GM12878 (cell line): ENCODE measurements around the gene ATP6V0D1. TPM values are rescaled to one million over a fixed set of nuclear protein-coding genes. Genes with fewer than 3 reads are reported as not detected.

Experiments used
- ATAC-seq: fragments of 200-7000 bp; cut with Tn5 transposase; 3 replicates; pipeline ENCODE4 v1.9.1; 2020; ENCODE audit warnings: mild to moderate bottlenecking, moderate library complexity
- BruUV-seq: library from RNA; stranded (reverse); fragments of 400-500 nt; replicated peaks from 2 replicates; lab custom pipeline; 2021; lab: Mats Ljungman, UMichigan
- CTCF ChIA-PET: fragments of 300-600 bp; sonication (Branson Sonifier 250); formaldehyde crosslinking; extraction: SDS; loops from one replicate; lab custom pipeline; 2021; ENCODE audit warnings: inconsistent platforms; lab: Yijun Ruan, JAX
- POLR2A ChIA-PET: fragments of 350-600 bp; formaldehyde crosslinking; extraction: SDS; loops from one replicate; lab custom pipeline; 2021; ENCODE audit warnings: inconsistent platforms; lab: Charles Lee
- RAD21 ChIA-PET: fragments of 300-600 bp; sonication (Branson Sonifier 250); formaldehyde crosslinking; loops from one replicate; lab custom pipeline; 2023; ENCODE audit warnings: antibody characterized with exemption; ENCODE audit not compliant: unreplicated experiment; lab: Charles Lee
- SMC1A ChIA-PET: fragments of 300-600 bp; sonication (Branson Sonifier 250); formaldehyde crosslinking; loops from one replicate; lab custom pipeline; 2023; ENCODE audit not compliant: unreplicated experiment, uncharacterized antibody; lab: Charles Lee
- DNase-seq: peaks from one replicate; pipeline ENCODE4 v3.0.0-alpha.2; 2011; ENCODE audit warnings: low read depth, low spot score
- FAIRE-seq: peaks from 3 replicates; lab custom pipeline; 2011; peaks lifted over from hg19 to GRCh38; lab: Jason Lieb, UNC
- H2AFZ ChIP-seq: 2 replicates; pipeline ENCODE4 v1.6.0; 2011; ENCODE audit warnings: low read depth, low read length, control low read depth; ENCODE audit not compliant: control insufficient read depth
- H3K27ac ChIP-seq: 2 replicates; pipeline ENCODE4 v1.5.1; 2011; ENCODE audit warnings: control low read depth; ENCODE audit not compliant: control insufficient read depth, insufficient read depth
- H3K27me3 ChIP-seq, 2 experiments: replicated peaks in 1 of 2; 2 replicates each; pipeline versions ENCODE4 v1.6.0 to v1.6.1; 2011; ENCODE audit warnings: low read length in 1 of 2; ENCODE audit not compliant: control insufficient read depth in 2 of 2, insufficient read depth in 2 of 2
- H3K36me3 ChIP-seq, 2 experiments: 2 replicates each; pipeline ENCODE4 v1.5.1; 2011; ENCODE audit warnings: low read length in 1 of 2; ENCODE audit not compliant: control insufficient read depth in 2 of 2, insufficient read depth in 2 of 2
- H3K4me1 ChIP-seq: 2 replicates; pipeline ENCODE4 v1.6.1; 2011; ENCODE audit warnings: mild to moderate bottlenecking, low read length, moderate library complexity, mixed read lengths; ENCODE audit not compliant: control insufficient read depth, insufficient read depth
- H3K4me2 ChIP-seq: 2 replicates; pipeline ENCODE4 v1.6.0; 2011; ENCODE audit warnings: control low read depth; ENCODE audit not compliant: control insufficient read depth, insufficient read depth
- H3K4me3 ChIP-seq: fragments of 200-600 bp; sonication (generic); 2 replicates; pipeline ENCODE4 v1.5.1; 2016
- H3K79me2 ChIP-seq: 2 replicates; pipeline ENCODE4 v1.6.0; 2011; ENCODE audit warnings: low read length; ENCODE audit not compliant: control insufficient read depth, insufficient read depth
- H3K9ac ChIP-seq: 2 replicates; pipeline ENCODE4 v1.8.0; 2011; ENCODE audit warnings: low read length, control low read depth, mixed read lengths; ENCODE audit not compliant: control insufficient read depth, insufficient read depth
- H3K9me3 ChIP-seq: replicated peaks from 3 replicates; pipeline ENCODE4 v1.5.1; 2011; ENCODE audit warnings: mild to moderate bottlenecking, low read length; ENCODE audit not compliant: control insufficient read depth, insufficient read depth
- H4K20me1 ChIP-seq: 2 replicates; pipeline ENCODE4 v1.6.0; 2011; ENCODE audit not compliant: control insufficient read depth, insufficient read depth
- CBX3 ChIP-seq: fragments of 200-600 bp; sonication (generic); IDR thresholded peaks from 2 replicates; pipeline ENCODE4 v1.6.1; 2016; ENCODE audit warnings: low read depth, borderline replicate concordance
- CEBPB ChIP-seq, 2 experiments: fragments of 150-350 bp in 1 of 2; IDR thresholded peaks; 2 replicates each; pipeline ENCODE4 v1.6.1; 2012 to 2014; ENCODE audit warnings: low read depth in 2 of 2, low read length in 2 of 2, borderline replicate concordance in 1 of 2, inconsistent platforms in 1 of 2
- CHD1 ChIP-seq: IDR thresholded peaks from 2 replicates; pipeline ENCODE4 v1.6.1; 2012; ENCODE audit warnings: low read depth, low read length, improper control_type of control experiment
- CHD4 ChIP-seq: fragments of 200-600 bp; sonication (generic); IDR thresholded peaks from 2 replicates; pipeline ENCODE4 v1.6.1; 2016; ENCODE audit warnings: mild to moderate bottlenecking
- EED ChIP-seq: sonication (generic); IDR thresholded peaks from 2 replicates; pipeline ENCODE4 v1.6.1; 2016; ENCODE audit warnings: antibody characterized with exemption, low read depth
- FOS ChIP-seq: IDR thresholded peaks from 3 replicates; pipeline ENCODE4 v1.6.1; 2011; ENCODE audit warnings: borderline replicate concordance; ENCODE audit not compliant: insufficient read length; ENCODE audit errors: extremely low read depth
- IRF4 ChIP-seq: IDR thresholded peaks from 2 replicates; pipeline ENCODE4 v1.6.1; 2011; ENCODE audit warnings: low read depth, low read length
- MTA3 ChIP-seq: IDR thresholded peaks from 2 replicates; pipeline ENCODE4 v1.6.1; 2012; ENCODE audit warnings: low read length, inconsistent platforms, borderline replicate concordance
- NFYB ChIP-seq: IDR thresholded peaks from 2 replicates; pipeline ENCODE4 v1.6.1; 2011; ENCODE audit warnings: low read depth, mild to moderate bottlenecking, low read length, improper control_type of control experiment, moderate library complexity; ENCODE audit not compliant: insufficient read depth
- RBBP5 ChIP-seq: fragments of 200-600 bp; sonication (generic); conservative IDR thresholded peaks from 2 replicates; pipeline ENCODE4 v1.6.1; 2016
- RELB ChIP-seq: fragments of 450-650 bp; IDR thresholded peaks from 2 replicates; pipeline ENCODE4 v1.6.1; 2017; ENCODE audit warnings: low read depth, mild to moderate bottlenecking, moderate library complexity
- SIN3A ChIP-seq: IDR thresholded peaks from 2 replicates; pipeline ENCODE4 v1.6.1; 2012; ENCODE audit warnings: low read depth, low read length, improper control_type of control experiment
- SKIL ChIP-seq: fragments of 450-650 bp; IDR thresholded peaks from 2 replicates; pipeline ENCODE4 v1.6.1; 2017; ENCODE audit warnings: mild to moderate bottlenecking, low read depth, inconsistent platforms; ENCODE audit not compliant: poor library complexity, severe bottlenecking
- SMARCA5 ChIP-seq: fragments of 450-650 bp; IDR thresholded peaks from 2 replicates; pipeline ENCODE4 v1.6.1; 2017; ENCODE audit warnings: mild to moderate bottlenecking
- SUPT20H ChIP-seq: IDR thresholded peaks from 2 replicates; pipeline ENCODE4 v1.6.1; 2011; ENCODE audit warnings: low read depth, mild to moderate bottlenecking, low read length, moderate library complexity, borderline replicate concordance; ENCODE audit not compliant: control insufficient read depth
- TAF1 ChIP-seq: IDR thresholded peaks from 2 replicates; pipeline ENCODE4 v1.6.1; 2011; ENCODE audit warnings: mild to moderate bottlenecking, low read depth, low read length, borderline replicate concordance
- WGBS: methylation state at CpG from one replicate; pipeline ENCODE4 v1.1.6; 2016; ENCODE audit warnings: low lambda C conversion rate; ENCODE audit not compliant: insufficient replicate concordance, insufficient coverage; ENCODE audit errors: missing lambda C conversion rate; 5-methylcytosine and 5-hydroxymethylcytosine counted together
- in situ Hi-C: fragments of 300-500 bp; cut with MboI; formaldehyde crosslinking; loops from 9 replicates; pipeline ENCODE4 v1.14.3; 2018; ENCODE audit warnings: mixed read lengths
- intact Hi-C: fragments of 100-400 bp; cut with micrococcal nuclease; formaldehyde crosslinking; loops from one replicate; pipeline ENCODE4 v1.14.2; 2022; ENCODE audit not compliant: unreplicated experiment
- polyA plus RNA-seq, 11 experiments: library from polyadenylated mRNA; depleted of rRNA in 4 of 11; unstranded in 6 of 11; stranded (reverse) in 5 of 11; fragments of >200 nt; fragmentation: Nextera tagmentation in 4 of 11; fragmentation: Illumina TruSeq in 1 of 11; extraction: Ambion mirVana in 4 of 11; extraction: Trizol in 1 of 11; gene quantifications; 1 replicate in 1 of 11; 2 replicates in 10 of 11; pipeline versions ENCODE4 v1.2.1 to v1.2.3, GENCODE V29; 2011 to 2016; ENCODE audit warnings: inconsistent platforms in 2 of 11, missing spikeins in 2 of 11, low read depth in 1 of 11
- total RNA-seq, 4 experiments: library from RNA; depleted of rRNA in 3 of 4; stranded (reverse); fragments of >200 nt in 3 of 4; fragmentation: Illumina TruSeq in 1 of 4; extraction: Trizol in 1 of 4; gene quantifications; 2 replicates each; pipeline versions ENCODE4 v1.2.1 to v1.2.3, GENCODE V29; 2013 to 2021

ATP6V0D1 gene
- total and polyA plus RNA-seq, 10 of the 15 experiments (the other 5 are each of a cell fraction or from before 2014, with no cell fraction given): 28.1 to 141 (median 70.3) TPM

- TF ChIP-seq SKIL (no peak), CEBPB (IDR thresholded peaks at IDR 0.05; ENCODE audit: borderline replicate concordance in 1 of 2, low read depth in 2 of 2, low read length in 2 of 2) (no peak), CHD1 (no peak), SUPT20H (no peak), CBX3 (no peak), EED (no peak), NFYB (no peak)
These were observed 39.6 kb downstream of the ATP6V0D1 start (continued) for GRCh38 chr16:67441271-67441753.

DNA sequence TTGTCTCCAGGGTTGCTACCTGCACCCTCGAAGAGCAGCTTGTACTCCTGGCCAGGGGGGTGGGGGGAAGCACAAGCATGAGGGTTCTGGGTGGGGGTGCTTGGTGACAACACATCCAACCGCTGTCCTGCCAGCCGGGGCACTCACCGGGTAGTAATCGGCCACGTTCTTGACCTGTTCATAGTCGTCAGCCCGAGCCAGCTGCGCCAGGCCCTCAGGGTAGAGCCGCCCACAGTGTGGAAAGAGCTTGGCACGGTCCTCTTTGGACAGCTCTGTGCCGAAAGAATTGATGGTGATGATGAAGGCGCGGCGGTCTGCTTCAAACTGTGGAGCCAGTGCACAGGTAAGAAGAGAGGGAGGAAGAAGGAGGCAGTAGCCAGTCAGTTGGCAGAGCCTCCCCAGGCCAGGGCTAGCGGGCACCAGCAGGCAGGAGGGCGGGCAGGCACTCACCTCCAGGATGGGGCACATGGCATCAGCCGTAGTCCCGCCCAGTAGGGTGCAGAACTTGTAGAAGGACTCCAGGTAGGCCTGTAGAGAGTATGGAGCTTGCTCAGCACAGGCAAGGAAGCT lies 42.0 kb downstream of the ATP6V0D1 start:
- WGBS: 96% methylated on average over 19 of the region's 19 CpGs
- H2AFZ ChIP-seq: no peak overlapping the region
- SMC1A ChIA-PET: interaction anchor here (1.3 kb wide), 1 partner anchor 11 kb away, joined by 3 read pairs; no protein-coding TSS in a partner anchor
- RAD21 ChIA-PET: no interaction called here
- CTCF ChIA-PET: interaction anchor here (2.1 kb wide), 1 partner anchor 10 kb away, joined by 6 read pairs; no protein-coding TSS in a partner anchor
- no peak overlapping the region for H3K4me2 ChIP-seq
- TF ChIP-seq SIN3A: no peak
- TF ChIP-seq RBBP5: no peak
- no peak for TF ChIP-seq CHD4
- no peak for TF ChIP-seq TAF1
- TF ChIP-seq FOS: no peak
- no peak for TF ChIP-seq RELB
- TF ChIP-seq SMARCA5: no peak
- no peak for TF ChIP-seq MTA3
- no peak for TF ChIP-seq IRF4
- H3K36me3 ChIP-seq: peaks cover under 1 to 16% of the 10 kb centered on the region in 2 experiments
- no peak overlapping the region for H3K27ac ChIP-seq
- in situ Hi-C loops: no loop called here
- DNase-seq (no peak), FAIRE-seq (no peak), ATAC-seq (no peak)
- intact Hi-C loops: no loop called here
- no peaks in the 10 kb centered on the region for H3K9me3 ChIP-seq
- POLR2A ChIA-PET: no interaction called here
- H3K4me1 ChIP-seq: peaks cover 21% of the 10 kb centered on the region
- H3K4me3 ChIP-seq: no peak overlapping the region
- no peak overlapping the region for H3K9ac ChIP-seq
- H3K27me3 ChIP-seq: no peaks in the 10 kb centered on the region
- H4K20me1 ChIP-seq: 0 out of 2 replicates have a peak, but pooled peaks cover 4% of the 10 kb centered on the region
- no TSS peak for BruUV-seq
- H3K79me2 ChIP-seq: no peaks in the 10 kb centered on the region
